HFF-Myc (cell line): ENCODE data around the gene RNF31.

Experiments
- DNase-seq: peaks from one replicate; pipeline ENCODE4 v3.0.0-alpha.2; 2011; ENCODE audit warnings: low read depth; ENCODE audit errors: extremely low read depth
- H3K4me3 ChIP-seq: replicated peaks from 2 replicates; pipeline ENCODE4 v1.5.1; 2011; ENCODE audit warnings: low read depth, mild to moderate bottlenecking, control low read depth, low read length
- TF ChIP-seq, protein P1 (sequence below): IDR thresholded peaks from 2 replicates; pipeline ENCODE4 v1.5.1; 2012; ENCODE audit warnings: mild to moderate bottlenecking, low read depth, low read length, control low read depth; ENCODE audit errors: missing control alignments

RNF31 gene

DNA sequence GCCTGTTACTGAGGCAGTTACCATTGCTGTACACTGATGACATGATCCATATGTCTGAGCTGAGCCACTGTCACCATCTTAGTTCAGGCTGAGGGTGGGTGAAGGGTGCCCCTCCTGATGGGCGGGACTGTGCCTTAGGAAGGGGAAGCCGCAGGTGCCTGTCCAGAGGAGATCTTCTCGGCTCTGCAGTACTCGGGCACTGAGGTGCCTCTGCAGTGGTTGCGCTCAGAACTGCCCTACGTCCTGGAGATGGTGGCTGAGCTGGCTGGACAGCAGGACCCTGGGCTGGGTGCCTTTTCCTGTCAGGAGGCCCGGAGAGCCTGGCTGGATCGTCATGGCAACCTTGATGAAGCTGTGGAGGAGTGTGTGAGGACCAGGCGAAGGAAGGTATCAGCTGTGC lies 3.7 kb downstream of the RNF31 start:
- DNase-seq = no peak
- no peak overlapping the region for H3K4me3 ChIP-seq
- TF ChIP-seq, protein P1, sequence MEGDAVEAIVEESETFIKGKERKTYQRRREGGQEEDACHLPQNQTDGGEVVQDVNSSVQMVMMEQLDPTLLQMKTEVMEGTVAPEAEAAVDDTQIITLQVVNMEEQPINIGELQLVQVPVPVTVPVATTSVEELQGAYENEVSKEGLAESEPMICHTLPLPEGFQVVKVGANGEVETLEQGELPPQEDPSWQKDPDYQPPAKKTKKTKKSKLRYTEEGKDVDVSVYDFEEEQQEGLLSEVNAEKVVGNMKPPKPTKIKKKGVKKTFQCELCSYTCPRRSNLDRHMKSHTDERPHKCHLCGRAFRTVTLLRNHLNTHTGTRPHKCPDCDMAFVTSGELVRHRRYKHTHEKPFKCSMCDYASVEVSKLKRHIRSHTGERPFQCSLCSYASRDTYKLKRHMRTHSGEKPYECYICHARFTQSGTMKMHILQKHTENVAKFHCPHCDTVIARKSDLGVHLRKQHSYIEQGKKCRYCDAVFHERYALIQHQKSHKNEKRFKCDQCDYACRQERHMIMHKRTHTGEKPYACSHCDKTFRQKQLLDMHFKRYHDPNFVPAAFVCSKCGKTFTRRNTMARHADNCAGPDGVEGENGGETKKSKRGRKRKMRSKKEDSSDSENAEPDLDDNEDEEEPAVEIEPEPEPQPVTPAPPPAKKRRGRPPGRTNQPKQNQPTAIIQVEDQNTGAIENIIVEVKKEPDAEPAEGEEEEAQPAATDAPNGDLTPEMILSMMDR = no peak

DNA sequence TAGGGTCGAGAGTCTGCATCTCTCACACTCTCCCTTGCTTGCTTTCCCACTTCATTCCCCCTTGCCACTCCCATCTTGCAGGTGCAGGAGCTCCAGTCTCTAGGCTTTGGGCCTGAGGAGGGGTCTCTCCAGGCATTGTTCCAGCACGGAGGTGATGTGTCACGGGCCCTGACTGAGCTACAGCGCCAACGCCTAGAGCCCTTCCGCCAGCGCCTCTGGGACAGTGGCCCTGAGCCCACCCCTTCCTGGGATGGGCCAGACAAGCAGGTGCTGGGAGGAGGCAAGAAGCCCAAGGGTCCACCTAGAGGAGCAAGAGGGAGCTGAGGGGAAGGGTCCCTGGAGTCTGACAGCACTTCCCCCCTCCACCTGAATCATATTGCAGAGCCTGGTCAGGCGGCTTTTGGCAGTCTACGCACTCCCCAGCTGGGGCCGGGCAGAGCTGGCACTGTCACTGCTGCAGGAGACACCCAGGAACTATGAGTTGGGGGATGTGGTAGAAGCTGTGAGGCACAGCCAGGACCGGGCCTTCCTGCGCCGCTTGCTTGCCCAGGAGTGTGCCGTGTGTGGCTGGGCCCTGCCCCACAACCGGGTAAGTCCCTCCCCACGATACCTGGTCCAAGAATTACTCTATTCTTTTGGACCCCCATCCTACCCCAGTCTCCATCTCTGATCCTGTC lies 4.2 kb downstream of the RNF31 start:
- DNase-seq = no peak
- no peak overlapping the region for H3K4me3 ChIP-seq
- TF ChIP-seq, protein P1 = no peak

DNA sequence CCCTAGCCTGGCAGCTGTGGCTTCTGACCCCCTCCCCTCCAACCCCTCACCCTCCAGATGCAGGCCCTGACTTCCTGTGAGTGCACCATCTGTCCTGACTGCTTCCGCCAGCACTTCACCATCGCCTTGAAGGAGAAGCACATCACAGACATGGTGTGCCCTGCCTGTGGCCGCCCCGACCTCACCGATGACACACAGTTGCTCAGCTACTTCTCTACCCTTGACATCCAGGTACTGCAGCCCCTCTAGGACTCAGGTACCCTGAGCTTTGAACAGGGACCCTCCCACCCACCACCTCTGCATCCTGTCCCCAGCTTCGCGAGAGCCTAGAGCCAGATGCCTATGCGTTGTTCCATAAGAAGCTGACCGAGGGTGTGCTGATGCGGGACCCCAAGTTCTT lies 7.8 kb downstream of the RNF31 start:
- DNase-seq = no peak
- TF ChIP-seq, protein P1 = no peak

DNA sequence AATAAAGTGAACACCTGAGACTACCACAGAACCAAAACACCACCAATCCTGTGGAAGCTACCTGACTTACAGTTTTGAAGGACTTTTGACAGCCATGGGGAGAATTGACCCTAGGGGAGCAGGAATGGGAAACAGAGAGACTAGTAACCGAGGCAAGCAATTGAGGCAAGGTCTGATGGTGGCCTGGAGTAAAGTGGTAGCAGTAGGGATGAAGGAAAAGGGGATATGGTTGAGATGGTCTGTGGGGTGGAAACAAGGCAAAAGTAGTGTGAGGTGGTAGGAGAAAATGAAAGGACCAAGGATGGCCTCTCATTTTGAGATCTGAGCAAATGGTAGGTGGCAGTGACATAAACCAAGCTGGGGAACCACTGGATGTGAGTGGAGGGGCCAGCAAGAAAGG lies 9.5 kb downstream of the RNF31 start:
- TF ChIP-seq, protein P1 = no peak
- no peak for DNase-seq
- H3K4me3 ChIP-seq = no peak overlapping the region

More for the DNA sequence above, 7.8 kb downstream of the RNF31 start:
- H3K4me3 ChIP-seq = no peak overlapping the region

DNA sequence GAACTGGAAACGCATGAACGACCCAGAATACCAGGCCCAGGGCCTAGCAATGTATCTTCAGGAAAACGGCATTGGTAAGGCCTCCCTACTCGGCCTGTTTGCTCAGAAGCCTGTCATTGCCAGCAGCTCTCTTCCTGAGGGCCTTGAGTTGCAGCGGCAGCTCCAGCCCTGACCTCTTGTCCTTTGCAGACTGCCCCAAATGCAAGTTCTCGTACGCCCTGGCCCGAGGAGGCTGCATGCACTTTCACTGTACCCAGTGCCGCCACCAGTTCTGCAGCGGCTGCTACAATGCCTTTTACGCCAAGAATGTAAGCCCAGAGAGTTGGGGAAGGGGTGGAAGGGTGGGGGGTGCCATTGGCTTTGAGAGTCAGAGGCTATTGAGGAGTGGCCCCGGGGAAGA lies 10.0 kb downstream of the RNF31 start:
- H3K4me3 ChIP-seq = no peak overlapping the region
- TF ChIP-seq, protein P1 = no peak

DNA sequence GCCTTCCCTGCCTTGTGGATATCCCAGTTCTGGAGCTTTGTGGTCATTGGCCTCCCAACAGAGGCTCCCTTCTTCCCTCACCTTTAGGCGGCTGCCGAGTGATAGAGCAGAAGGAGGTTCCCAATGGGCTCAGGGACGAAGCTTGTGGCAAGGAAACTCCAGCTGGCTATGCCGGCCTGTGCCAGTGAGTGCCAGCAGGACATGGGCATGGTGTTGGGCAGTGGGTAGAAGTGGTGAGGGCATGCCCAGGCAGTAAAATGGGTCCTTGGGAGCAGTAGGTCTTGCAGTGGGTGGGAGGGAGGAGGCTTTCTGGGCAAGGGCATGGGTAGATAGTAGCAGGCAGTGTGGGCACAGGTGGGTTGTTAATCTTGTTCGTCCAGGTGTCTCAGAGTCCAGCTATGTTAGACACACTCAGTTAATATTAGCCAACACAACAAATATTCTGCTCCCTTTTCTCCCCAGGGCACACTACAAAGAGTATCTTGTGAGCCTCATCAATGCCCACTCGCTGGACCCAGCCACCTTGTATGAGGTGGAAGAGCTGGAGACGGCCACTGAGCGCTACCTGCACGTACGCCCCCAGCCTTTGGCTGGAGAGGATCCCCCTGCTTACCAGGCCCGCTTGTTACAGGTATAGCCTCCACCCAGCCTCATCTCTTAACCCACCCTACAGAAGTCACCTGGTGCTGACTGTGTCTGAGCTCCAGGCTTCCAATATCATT lies 12.6 kb downstream of the RNF31 start:
- TF ChIP-seq, protein P1 = no peak
- no peak for DNase-seq
- no peak overlapping the region for H3K4me3 ChIP-seq

More for the DNA sequence above, 10.0 kb downstream of the RNF31 start:
- no peak for DNase-seq
